ENCODE data around the gene UNCX. TPM values are rescaled to one million over a fixed set of nuclear protein-coding genes. Genes with fewer than 3 reads are reported as not detected.

Gene UNCX
- total and polyA plus RNA-seq, 2 experiments from 2014 or later = not detected

DNA sequence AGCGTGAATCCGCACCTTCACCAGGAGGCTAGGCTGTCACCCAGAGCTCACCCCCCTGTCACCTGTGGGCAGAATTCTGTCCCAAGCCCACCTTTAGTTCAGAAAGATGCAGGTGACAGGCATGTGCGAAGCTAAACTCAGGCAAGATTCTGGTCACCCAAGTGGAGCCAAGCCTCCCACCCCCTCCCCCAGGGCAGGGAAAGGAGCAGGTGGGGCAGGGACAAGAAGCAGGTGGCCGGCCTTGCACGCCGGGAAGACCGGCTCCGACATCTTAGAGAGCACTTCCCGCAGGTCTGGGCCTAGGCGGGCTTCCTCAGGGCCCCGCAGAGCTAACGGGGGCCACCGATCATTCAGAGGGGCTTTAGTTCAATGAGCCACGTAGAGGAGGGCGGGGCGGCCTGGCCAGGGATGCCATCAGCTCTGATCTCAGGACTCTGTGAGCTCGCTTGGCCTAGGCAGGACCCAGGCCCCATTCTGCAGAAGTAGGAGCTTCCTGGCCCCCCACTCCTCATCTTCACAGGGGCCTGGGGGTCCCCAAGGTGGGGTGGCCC is 19.9 kb downstream of the UNCX start (continued):
- TF ChIP-seq, protein P1, sequence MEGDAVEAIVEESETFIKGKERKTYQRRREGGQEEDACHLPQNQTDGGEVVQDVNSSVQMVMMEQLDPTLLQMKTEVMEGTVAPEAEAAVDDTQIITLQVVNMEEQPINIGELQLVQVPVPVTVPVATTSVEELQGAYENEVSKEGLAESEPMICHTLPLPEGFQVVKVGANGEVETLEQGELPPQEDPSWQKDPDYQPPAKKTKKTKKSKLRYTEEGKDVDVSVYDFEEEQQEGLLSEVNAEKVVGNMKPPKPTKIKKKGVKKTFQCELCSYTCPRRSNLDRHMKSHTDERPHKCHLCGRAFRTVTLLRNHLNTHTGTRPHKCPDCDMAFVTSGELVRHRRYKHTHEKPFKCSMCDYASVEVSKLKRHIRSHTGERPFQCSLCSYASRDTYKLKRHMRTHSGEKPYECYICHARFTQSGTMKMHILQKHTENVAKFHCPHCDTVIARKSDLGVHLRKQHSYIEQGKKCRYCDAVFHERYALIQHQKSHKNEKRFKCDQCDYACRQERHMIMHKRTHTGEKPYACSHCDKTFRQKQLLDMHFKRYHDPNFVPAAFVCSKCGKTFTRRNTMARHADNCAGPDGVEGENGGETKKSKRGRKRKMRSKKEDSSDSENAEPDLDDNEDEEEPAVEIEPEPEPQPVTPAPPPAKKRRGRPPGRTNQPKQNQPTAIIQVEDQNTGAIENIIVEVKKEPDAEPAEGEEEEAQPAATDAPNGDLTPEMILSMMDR (conservative IDR thresholded peaks at IDR 0.05; ENCODE audit: low read depth in 2 of 2) = no peak
- TF ChIP-seq POLR2AphosphoS5 (IDR thresholded peaks at IDR 0.05; ENCODE audit: low read depth) = no peak
- TF ChIP-seq ZNF331 (CRISPR knock-in tag; IDR thresholded peaks at IDR 0.05; ENCODE audit: low read depth) = no peak
- no peak for TF ChIP-seq ZNF462 (CRISPR knock-in tag; IDR thresholded peaks at IDR 0.05)
- TF ChIP-seq EZH2 (IDR thresholded peaks at IDR 0.05; ENCODE audit: low read depth, unreplicated experiment) = no peak

DNA sequence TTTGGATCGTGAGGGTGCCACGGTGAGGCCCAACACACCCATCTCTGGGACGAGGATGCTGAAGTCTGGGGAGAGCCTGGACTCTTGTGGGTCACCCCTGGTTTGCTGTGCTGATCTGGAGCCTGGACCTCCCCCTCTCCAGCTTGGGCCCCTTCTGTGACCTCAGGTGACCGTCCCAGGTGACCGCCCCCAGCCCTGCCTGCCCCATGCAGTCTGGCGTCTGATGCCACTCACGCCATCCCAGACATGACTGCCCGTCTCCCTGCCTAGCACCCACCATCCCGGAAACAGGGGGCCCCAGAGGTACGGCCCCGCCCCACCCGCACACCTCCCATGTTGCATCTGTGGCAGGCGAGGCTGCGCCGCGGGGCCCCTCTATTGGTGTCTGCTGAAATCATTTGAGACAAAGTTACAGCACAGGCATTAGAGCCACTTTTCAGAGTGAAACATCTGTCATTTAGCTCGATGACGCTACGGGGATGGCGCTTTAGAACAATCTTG is 21.1 kb downstream of the UNCX start:
- no peaks in the 10 kb centered on the region for H3K36me3 ChIP-seq (ENCODE audit: insufficient read depth)
- peaks cover 19% of the 10 kb centered on the region for H3K27me3 ChIP-seq (ENCODE audit: insufficient read depth)
- no peaks in the 10 kb centered on the region for H3F3A ChIP-seq (replicated peaks; ENCODE audit: low read depth)
- no peak for DNase-seq (ENCODE audit: low spot score)
- no peaks in the 10 kb centered on the region for H4K20me1 ChIP-seq (replicated peaks; ENCODE audit: insufficient read depth)
- Mint-ChIP-seq H3K27ac (no peak overlapping the region), H3K36me3 (ENCODE audit: low read depth) (no peaks in the 10 kb centered on the region), H3K4me3 (no peak overlapping the region), H3K27me3 (ENCODE audit: insufficient read depth, low read depth, poor library complexity) (peaks cover 27% of the 10 kb centered on the region), H3K4me1 (0 out of 3 replicates have a peak, but pooled peaks cover 2% of the 10 kb centered on the region), H3K9me3 (no peaks in the 10 kb centered on the region; the same call in 2 of the 3 replicates)
- peaks cover 6% of the 10 kb centered on the region; the same call in 1 of the 2 replicates for H3K4me1 ChIP-seq (ENCODE audit: insufficient read depth)
- H3K27ac ChIP-seq (ENCODE audit: low read depth) = no peak overlapping the region
- no peak for ATAC-seq
- H3K4me2 ChIP-seq = no peak overlapping the region
- H3K9me2 ChIP-seq (ENCODE audit: insufficient read depth) = no peaks in the 10 kb centered on the region
- no peak overlapping the region for H3K4me3 ChIP-seq
- no peak overlapping the region for H2AFZ ChIP-seq
- no peaks in the 10 kb centered on the region for H3K79me2 ChIP-seq (replicated peaks; ENCODE audit: insufficient read depth)
- TF ChIP-seq EZH2 (IDR thresholded peaks at IDR 0.05; ENCODE audit: low read depth, unreplicated experiment) (no peak), POLR2AphosphoS5 (IDR thresholded peaks at IDR 0.05; ENCODE audit: low read depth) (no peak), JUNB (IDR thresholded peaks at IDR 0.05; ENCODE audit: unreplicated experiment) (no peak), NANOG (IDR thresholded peaks at IDR 0.05; ENCODE audit: borderline replicate concordance) (no peak), STAT1 (IDR thresholded peaks at IDR 0.05; ENCODE audit: unreplicated experiment) (no peak), CREB1 (CRISPR knock-in tag; IDR thresholded peaks at IDR 0.05; ENCODE audit: low read depth) (no peak)
- TF ChIP-seq, protein P2, sequence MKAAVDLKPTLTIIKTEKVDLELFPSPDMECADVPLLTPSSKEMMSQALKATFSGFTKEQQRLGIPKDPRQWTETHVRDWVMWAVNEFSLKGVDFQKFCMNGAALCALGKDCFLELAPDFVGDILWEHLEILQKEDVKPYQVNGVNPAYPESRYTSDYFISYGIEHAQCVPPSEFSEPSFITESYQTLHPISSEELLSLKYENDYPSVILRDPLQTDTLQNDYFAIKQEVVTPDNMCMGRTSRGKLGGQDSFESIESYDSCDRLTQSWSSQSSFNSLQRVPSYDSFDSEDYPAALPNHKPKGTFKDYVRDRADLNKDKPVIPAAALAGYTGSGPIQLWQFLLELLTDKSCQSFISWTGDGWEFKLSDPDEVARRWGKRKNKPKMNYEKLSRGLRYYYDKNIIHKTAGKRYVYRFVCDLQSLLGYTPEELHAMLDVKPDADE (IDR thresholded peaks at IDR 0.05) = no peak
